ENCODE results near the gene C11orf16. TPM values are rescaled to one million over a fixed set of nuclear protein-coding genes. Genes with fewer than 3 reads are reported as not detected.
A peak's percentile ranks its signal among the peaks of the same experiment; 100 is the strongest.
"Not testable (repeated sequence)": the region's sequence is repeated elsewhere in the genome, so short reads cannot be mapped to it uniquely, and the experiment has no call there.

Gene C11orf16, protein sequence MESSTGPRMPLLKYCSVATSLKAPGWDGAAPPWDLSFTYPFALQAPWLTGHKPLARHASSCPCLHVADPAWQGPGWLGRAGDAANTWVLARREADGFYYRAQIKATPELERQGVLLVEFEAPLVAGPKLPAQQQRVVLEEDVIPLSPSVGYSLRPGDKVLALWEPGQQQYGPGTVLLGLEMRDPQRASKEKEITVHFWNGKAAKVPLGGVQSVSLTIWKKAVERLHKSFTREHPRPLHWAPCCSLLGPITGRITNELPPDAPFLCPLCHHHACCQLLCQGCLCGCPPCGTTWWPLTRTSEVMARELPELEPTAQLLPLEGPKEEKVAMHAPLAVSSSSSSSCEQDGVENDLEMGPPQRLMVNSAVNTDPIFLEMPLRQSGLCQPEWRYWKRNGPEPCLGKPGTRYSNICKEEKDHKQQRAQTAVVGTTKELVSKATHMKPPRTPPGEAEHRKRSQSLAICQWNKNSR
- total RNA-seq: not detected

DNA sequence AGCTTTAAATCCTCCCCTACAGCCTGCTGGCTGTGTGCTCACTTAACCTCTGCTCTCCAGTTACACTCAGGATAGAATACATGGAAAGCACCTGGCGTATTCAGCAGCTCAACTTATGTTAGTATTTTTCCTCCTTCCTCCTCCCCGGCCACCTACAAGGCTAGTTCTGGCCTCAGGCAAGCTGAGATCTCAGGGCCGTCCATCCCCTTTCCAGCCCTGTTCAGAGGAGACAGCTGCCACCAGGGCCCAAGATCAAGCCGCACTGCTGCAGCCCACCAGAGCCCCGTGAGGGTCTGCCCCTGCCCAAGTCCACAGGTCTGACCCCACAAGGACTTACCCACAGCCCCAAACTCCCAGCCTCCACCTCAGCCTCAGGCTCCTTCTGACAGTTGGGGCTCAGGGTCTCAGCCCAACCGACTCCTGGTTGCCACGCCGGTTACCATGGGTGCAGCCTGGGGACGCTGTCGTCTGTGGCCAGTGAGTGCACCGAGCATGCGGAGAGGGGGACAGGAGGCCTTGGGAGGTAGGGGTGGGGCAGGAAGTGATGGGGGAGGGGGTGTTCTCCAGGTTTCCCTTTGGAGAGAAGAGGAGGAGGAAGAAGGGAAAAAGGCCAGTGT lies at the start of gene C11orf16:
TSS of gene C11orf16 (minus strand) at position 384 of the 617 bp plus-strand sequence. CDS start 639 bp downstream, outside the sequence.
- no peak for DNase-seq (ENCODE audit: low read depth in 2 of 3, low spot score in 2 of 3)

DNA sequence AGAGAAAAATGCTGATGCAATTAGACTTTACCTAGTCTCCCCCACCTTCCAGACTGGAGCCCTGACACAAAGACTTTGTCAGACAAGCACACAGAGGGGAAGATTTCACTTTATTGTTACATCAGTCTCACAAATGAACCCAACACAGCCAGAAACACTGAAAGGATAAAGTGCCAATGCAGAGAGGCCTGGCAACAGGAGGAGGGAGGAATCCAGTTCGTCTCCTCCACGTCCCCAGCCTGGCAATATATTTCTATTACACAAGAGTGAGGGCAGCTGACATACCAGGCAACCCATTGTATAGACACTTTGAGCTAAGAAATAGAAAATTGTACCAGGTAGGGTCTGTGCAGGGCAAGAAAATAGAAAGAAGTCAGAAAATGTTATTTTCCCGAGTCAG lies 47.7 kb upstream of the C11orf16 start:
- DNase-seq (ENCODE audit: low read depth in 2 of 3, low spot score in 2 of 3): no peak

DNA sequence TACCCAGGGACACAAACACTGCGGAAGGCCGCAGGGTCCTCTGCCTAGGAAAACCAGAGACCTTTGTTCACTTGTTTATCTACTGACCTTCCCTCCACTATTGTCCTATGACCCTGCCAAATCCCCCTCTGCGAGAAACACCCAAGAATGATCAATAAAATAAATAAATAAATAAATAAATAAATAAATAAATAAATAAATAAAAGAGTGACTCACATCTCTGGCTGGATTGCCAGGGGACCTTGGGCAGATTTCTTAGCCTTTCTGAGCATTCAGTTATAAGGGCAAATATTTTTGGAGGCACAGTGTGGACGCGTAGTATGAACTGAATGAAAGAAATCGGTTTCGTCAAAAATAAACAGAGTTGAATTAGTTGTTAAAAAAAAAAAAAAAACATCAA lies 46.6 kb upstream of the C11orf16 start:
- DNase-seq (ENCODE audit: low read depth in 2 of 3, low spot score in 2 of 3): not testable (repeated sequence)

DNA sequence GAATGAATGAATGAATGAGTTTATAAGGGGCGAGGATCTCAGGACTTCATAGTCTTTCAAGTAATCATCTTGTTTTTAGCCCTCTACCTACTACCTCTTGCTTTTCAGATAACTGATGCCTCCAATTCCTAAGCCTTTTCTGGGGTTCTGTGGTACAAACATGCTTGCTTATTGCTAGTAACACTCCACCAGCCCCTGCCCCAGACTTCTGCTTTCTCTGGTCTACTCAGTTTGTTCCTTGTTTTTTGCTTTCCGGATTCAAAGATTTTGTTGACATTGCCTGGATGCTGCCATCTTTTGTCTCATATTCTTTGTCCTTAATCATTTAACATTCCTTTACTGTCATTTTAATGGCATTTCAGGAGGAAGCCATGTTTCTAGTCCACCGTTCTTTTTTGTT lies 40.4 kb upstream of the C11orf16 start:
- DNase-seq (ENCODE audit: low read depth in 2 of 3, low spot score in 2 of 3): no peak

DNA sequence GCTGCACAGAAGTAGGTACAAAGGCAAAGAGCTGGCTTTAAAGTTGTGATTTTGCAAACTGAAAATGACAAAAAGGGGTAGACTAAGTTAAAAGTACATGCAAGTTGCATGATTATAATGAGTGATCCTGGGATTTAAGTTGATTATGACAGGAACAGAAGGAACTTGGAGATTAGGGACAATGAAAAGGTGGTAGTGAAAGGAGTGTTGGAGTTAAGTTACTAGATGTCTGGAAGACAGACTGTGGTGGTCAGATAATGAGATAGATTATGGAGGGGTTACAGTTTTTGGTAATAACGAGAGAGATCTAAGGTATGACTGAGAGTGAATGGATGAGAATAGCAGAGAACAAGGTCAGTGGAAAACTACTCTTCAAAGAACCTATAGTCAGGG lies 39.2 kb upstream of the C11orf16 start:
- no peak for DNase-seq (ENCODE audit: low read depth in 2 of 3, low spot score in 2 of 3)

DNA sequence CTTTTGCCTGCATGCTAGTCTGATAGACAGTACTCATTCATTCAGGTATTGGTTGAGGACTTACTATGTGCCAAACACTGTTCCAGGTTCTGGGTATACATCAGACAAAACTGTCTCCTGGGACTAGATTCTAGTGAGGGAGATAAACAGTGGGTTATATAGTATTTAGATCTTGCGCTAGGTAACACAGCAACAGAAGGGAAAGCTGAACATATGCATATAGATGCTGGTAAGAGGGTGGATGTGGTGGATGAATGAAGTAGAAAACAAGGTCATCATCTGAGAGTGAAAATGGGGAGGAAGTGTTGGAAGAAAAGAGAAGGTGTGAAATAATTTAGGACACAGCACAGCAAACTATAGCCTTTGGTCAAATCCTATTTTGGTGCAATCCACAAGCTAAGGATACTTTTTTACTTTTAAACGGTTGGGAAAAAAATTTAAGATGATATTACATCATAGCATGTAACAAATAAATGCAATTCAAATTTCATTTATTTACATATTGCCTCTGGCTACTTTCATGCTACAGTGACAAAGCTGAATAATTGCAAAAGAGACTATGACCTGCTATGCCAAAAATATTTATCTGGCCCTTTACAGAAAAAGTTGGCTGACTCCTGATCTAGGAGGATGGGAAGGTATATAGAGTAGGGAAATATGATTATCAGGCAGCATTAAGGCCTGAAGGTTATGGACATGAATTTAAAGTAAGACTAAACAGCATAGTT lies 38.6 kb upstream of the C11orf16 start:
- no peak for DNase-seq (ENCODE audit: low read depth in 2 of 3, low spot score in 2 of 3)

GRCh38 chr11:8967184-8967583 lies 34.4 kb upstream of the C11orf16 start:
- DNase-seq (ENCODE audit: low read depth in 2 of 3, low spot score in 2 of 3): no peak

DNA sequence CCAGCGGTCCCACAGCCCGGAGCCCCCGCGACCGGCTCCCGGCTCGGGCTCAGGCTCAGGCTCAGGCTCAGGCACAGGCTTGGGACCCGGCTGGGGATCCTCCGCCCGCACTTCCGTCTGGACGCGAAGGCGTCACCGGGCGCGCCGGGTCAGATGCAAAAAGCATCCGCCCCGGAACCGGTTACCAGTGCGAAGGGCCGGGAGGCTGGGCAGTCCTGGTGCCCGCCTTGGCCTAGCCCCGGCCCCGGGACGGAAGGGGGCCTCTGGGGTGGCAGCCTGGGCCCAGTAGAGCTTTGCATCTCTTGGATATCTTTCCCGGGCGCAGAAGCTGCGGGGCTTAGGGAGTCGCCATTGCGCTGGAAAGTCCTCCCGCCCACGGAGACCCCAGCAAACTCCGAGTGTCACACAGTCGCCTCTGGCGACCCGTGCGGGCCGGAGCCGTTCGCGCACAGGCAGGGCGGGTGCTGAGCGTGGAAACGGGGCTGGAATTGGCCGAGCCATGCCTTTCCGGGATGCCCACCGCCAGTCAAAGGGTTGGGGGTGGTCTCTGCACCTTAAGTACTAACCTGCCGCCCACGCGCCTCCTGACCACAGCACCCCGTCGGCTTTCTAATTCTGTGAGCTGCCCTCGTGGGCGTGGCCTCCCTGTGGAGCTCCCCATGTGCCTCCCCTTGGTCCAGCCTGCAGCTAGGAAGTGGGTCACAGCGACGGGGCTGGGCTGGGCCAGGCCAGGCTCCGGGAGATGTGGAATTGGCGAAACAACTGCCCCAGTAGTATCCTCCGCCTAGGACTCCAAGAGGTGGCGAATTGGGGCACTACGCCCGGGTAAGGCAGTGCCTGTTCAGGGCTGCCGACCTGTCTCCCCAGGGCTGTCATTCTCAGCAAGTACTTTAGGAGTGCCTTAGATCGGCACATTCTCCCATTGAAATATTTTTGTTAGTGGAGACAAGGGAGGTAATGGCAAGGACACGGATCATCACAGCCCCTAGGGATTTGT lies 31.9 kb upstream of the C11orf16 start, which contains the start of gene TMEM9B:
TSS of gene TMEM9B (minus strand) at position 119 of the 997 bp plus-strand sequence. CDS start 129 bp downstream, outside the sequence.
- peak; percentile 56 to 86 (median 85) for DNase-seq (ENCODE audit: low read depth in 2 of 3, low spot score in 2 of 3)

- peak in 2 of 3 donors; percentile 74 to 77 for DNase-seq (ENCODE audit: low read depth in 2 of 3, low spot score in 2 of 3)
These were observed 31.0 kb upstream of the C11orf16 start for GRCh38 chr11:8963569-8964323.

DNA sequence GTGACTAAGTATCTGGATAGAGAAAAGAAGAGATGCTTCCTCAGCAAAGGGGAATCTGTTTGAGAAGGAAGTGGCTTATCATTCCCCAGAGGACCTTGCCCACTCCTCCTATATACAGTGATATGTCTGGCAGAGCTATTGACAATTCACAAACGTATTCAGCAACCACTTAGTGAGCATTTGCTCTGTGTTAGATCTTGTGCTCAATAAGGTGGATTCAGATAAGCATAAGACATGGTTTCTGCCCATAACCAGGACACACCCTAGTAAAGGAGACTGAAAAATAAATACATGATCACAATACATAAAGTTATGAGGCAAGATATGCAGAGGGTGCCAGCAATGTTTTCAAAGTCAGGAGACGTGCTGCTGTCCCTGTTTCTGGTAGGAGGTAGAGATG lies 30.1 kb upstream of the C11orf16 start:
- DNase-seq (ENCODE audit: low read depth in 2 of 3, low spot score in 2 of 3): no peak

GRCh38 chr11:8961401-8961800 lies 28.7 kb upstream of the C11orf16 start:
- DNase-seq (ENCODE audit: low read depth in 2 of 3, low spot score in 2 of 3): no peak

- DNase-seq (ENCODE audit: low read depth in 2 of 3, low spot score in 2 of 3): peak in 2 of 3 donors; percentile 66 to 79
These were observed 26.9 kb upstream of the C11orf16 start for GRCh38 chr11:8959546-8960166.

DNA sequence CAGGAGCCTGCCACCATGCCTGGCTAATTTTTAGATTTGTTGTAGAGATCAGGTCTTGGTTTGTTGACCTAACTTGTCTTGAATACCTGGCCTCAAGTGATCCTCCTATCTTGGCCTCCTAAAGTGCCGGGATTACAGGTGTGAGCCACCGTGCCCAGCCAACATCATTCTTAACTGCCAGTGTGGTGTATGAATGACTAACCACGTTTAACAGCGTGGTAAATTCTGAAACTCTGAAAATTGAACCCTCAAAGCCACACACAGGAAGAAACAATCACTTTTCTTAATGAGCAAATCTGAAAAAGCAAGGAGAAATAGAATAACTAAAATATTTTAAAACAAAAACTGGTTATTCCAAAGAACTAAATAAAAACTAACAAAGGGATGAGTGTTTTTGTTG lies 24.1 kb upstream of the C11orf16 start:
- DNase-seq (ENCODE audit: low read depth in 2 of 3, low spot score in 2 of 3): no peak

DNA sequence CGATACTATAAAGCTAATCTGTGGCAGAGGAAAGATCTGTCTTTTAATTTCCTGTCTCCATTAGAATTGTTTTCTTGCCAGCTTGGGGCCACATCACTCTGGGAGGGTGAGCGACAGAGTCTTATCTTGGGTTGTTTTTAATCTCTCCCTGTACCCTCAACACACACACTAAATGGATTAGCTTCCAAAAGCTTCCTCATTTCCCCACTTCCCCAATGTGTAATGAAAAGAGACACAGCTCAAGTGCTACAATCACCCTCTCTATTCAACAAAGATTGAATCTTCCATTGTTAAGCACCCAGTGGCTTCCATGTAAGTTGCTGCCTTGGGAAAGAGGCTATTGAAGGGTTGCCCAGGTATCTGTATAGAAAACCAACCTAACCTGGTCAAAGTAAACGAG lies 16.1 kb upstream of the C11orf16 start:
- peak in 2 of 3 donors; percentile 18 to 41 for DNase-seq (ENCODE audit: low read depth in 2 of 3, low spot score in 2 of 3)

GRCh38 chr11:8947230-8947943 lies 14.6 kb upstream of the C11orf16 start:
- no peak for DNase-seq (ENCODE audit: low read depth in 2 of 3, low spot score in 2 of 3)

GRCh38 chr11:8942518-8943066 lies 9.8 kb upstream of the C11orf16 start, which contains the start of gene ASCL3:
Gene ASCL3 (minus strand): TSS chr11:8943016. CDS start chr11:8938161, 4,855 bp downstream.
- no peak for DNase-seq (ENCODE audit: low read depth in 2 of 3, low spot score in 2 of 3)

DNA sequence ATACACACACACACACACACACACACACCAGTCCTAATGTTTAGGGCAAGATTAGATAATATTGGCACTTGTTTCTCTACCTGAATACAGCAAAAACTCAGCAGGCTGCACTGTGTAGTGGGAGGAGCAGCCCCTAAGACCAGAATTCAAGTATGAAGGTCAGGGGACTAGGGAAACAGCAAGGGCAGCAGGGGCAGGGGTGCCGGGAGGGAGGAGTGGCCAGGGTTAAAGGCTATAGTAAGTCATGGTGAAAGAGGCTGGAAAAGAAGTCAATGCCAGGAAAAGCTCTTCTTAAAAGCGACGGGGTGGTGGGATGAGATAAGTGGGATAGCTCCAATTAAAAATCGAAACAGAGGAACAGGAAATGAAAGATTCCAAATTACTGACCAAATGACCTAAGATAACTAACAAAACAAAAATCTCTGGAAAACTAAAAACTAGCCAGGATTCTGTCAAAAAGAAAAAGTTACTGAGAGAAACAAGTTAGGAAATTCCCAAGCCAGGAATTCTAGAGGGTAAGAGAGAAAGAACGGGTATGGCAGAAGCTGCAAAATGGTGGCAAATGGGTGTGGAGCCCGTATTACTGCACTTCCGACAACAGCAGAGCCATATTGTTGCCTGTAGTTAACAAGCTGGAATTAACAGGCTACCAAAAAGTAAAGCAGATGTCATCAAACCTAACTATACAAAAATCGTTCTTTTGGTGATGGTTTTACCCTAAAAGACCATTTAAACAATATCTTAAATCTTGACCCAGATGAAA lies 8.8 kb upstream of the C11orf16 start:
- no peak for DNase-seq (ENCODE audit: low read depth in 2 of 3, low spot score in 2 of 3)

Data from hematopoietic multipotent progenitor cell (in vitro differentiated cells).